ENCODE results near the gene STUM.
"Not testable (repeated sequence)": the region's sequence is repeated elsewhere in the genome, so short reads cannot be mapped to it uniquely, and the experiment has no call there.

The STUM gene

GRCh38 chr1:226548256-226549093 lies at the start of gene STUM:
TSS of gene STUM (plus strand) at chr1:226548764. CDS start at chr1:226548905, 141 bp downstream.
- DNase-seq (ENCODE audit: low read depth): no peak
- H3K4me3 ChIP-seq (ENCODE audit: low read depth, low read length): peak within 1 kb of the TSS; percentile 46
- no peak for TF ChIP-seq CTCF (IDR thresholded peaks at IDR 0.05; ENCODE audit: control insufficient read depth, extremely low read depth, insufficient read depth)

GRCh38 chr1:226499699-226500098 lies 48.9 kb upstream of the STUM start:
- DNase-seq (ENCODE audit: low read depth); H3K4me3 ChIP-seq (ENCODE audit: low read depth, low read length): not testable (repeated sequence)

- DNase-seq (ENCODE audit: low read depth): no peak
- no peak overlapping the region for H3K4me3 ChIP-seq (ENCODE audit: low read depth, low read length)
- no peak for TF ChIP-seq CTCF (IDR thresholded peaks at IDR 0.05; ENCODE audit: control insufficient read depth, extremely low read depth, insufficient read depth)
Observed at GRCh38 chr1:226506021-226506420, 42.5 kb upstream of the STUM start.

- H3K4me3 ChIP-seq (ENCODE audit: low read depth, low read length): no peak overlapping the region
- DNase-seq (ENCODE audit: low read depth): no peak
- no peak for TF ChIP-seq CTCF (IDR thresholded peaks at IDR 0.05; ENCODE audit: control insufficient read depth, extremely low read depth, insufficient read depth)
Observed at GRCh38 chr1:226506921-226507320, 41.6 kb upstream of the STUM start.

GRCh38 chr1:226510453-226510852 lies 38.1 kb upstream of the STUM start:
- no peak for TF ChIP-seq CTCF (IDR thresholded peaks at IDR 0.05; ENCODE audit: control insufficient read depth, extremely low read depth, insufficient read depth)
- DNase-seq (ENCODE audit: low read depth): no peak
- no peak overlapping the region for H3K4me3 ChIP-seq (ENCODE audit: low read depth, low read length)

- DNase-seq (ENCODE audit: low read depth): no peak
- no peak for TF ChIP-seq CTCF (IDR thresholded peaks at IDR 0.05; ENCODE audit: control insufficient read depth, extremely low read depth, insufficient read depth)
- H3K4me3 ChIP-seq (ENCODE audit: low read depth, low read length): no peak overlapping the region
Observed at GRCh38 chr1:226511296-226511695, 37.3 kb upstream of the STUM start.

GRCh38 chr1:226512076-226512728 lies 36.4 kb upstream of the STUM start:
- no peak overlapping the region for H3K4me3 ChIP-seq (ENCODE audit: low read depth, low read length)
- TF ChIP-seq CTCF (IDR thresholded peaks at IDR 0.05; ENCODE audit: control insufficient read depth, extremely low read depth, insufficient read depth): no peak
- no peak for DNase-seq (ENCODE audit: low read depth)

All from LNCaP clone FGC (cell line).